ENCODE results near the gene RHOJ.
"Not testable (repeated sequence)": the region's sequence is repeated elsewhere in the genome, so short reads cannot be mapped to it uniquely, and the experiment has no call there.

Gene RHOJ

DNA sequence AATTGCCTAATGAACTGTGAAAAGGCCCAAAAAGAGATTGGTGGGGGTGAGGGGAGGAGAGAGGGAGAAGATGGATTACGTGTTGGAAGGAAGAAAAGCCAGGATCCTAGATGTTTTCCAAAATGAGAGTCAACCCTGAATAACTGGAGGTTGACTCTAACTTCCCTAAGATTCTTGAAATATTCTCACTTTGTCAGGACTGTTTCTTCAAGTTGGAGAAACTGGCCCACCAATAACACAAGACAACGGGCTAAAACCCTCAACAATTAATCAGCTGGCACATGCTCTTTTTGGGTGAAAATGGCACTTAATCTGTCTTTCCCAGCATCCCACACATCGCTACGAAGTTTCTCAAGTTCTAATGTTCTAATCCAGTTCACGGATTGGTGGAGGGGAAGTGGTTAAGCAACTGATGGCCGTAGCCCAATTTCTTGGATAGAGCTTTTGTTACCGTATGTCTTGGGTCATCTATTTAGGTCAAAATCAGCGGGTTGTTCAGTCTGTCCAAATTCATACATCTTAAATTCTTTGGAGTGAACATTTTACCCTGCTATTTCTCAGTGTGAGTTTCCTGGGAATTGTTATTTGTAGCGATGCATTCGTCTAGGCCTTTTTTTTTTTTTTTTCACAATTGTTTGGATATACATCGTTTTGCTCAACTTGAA lies 65.5 kb downstream of the RHOJ start:
- DNase-seq: no peak

DNA sequence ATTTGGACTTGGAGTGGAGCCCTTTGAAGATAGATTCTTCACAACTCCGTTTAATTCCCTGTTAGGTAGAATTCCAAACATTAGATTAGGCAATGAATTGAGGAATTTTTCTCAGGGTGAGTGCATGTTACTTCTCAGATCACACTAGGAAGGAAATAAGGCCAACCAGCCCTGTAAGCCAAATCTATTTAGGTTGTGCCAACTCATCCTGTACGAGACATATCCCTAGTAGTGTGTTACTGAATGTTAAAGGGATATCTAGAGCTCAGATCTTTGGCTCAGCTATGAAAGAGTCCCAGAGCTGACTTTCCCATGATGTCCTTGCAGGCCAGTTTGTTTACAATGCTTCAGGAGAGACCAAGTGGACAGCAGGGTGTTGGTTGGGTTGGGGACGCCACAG lies 68.9 kb downstream of the RHOJ start:
- no peak for DNase-seq

DNA sequence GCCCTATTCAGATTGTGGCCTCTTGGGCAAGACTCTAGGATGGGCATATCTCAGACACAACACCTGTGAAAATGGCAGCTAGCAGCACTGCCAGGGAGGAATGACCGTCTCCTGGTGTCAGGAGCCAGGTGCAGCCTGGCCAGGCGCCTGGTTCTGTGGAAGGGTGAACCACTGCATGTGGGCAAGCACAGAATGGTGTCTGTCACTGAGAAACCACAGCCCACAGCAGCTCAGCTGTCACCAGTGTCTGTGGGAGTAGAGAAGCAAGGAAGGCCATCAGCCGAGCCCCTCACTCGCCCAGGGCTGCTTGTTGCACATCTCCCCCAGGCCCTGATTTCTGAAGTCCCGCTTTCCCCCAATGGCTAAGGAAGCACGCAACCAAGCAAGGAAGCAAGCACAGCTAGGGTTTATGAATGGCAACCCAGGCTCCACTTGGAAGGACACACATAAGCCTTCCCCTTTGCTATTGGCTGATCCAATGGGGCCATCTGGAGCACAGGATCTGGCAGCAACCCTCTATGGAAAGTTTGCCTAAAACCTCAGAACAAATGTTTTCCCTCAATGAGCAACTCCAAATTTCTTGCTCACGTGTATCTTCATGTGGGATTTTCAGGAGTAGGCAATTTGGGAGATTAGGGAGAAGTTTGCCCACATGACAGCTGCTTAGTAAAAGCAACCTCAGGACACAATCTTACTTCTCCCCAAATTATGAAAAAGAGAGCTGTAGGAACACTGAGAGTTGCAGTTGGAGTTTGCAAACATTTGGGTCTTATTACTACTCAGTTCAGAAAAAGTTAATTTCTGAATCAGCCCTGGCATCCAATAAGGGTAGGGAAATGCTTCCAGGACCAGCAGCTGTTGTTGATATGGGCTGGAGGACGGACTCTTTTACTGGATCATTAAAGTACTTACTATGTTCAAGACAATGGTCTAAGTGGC lies 69.7 kb downstream of the RHOJ start:
- no peak for DNase-seq

DNA sequence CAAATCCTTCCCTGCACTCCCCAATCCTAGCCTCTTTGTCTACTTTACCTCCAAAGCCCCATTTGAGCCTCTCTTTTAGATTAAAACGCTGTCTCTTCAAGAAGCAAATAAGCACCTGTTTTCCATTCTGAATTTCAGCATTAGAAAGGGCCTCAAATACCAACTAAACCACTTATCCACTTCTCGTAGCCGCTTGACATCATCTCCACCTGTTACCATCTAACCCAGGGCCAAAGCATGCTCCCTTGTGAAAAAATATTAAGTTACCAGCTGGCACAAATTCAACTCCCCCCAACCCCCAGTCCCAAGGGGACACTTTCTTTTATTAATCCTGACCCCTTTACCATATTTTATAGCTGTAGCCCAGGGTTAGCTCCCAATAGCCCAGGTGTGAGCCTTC lies 71.4 kb downstream of the RHOJ start:
- no peak for DNase-seq

DNA sequence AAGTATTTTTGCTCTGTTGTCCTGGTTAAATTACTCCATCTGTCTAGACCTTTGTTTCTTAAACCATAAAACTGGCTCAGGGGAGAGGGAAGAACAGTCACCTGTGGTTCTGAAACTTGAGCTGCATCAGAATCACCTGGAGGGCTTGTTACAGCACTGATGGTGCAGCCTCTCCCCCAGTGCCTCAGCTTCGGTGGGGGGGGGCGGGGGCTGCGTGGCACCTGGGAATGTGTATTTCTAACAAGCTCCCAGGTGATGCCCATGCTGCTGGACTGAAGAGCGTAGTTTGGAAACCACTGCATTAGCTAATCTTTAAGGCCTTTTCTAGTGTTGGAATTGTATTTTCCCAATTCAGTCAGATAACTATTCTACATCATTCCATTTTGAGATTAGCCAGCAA lies 71.8 kb downstream of the RHOJ start:
- no peak for DNase-seq

DNA sequence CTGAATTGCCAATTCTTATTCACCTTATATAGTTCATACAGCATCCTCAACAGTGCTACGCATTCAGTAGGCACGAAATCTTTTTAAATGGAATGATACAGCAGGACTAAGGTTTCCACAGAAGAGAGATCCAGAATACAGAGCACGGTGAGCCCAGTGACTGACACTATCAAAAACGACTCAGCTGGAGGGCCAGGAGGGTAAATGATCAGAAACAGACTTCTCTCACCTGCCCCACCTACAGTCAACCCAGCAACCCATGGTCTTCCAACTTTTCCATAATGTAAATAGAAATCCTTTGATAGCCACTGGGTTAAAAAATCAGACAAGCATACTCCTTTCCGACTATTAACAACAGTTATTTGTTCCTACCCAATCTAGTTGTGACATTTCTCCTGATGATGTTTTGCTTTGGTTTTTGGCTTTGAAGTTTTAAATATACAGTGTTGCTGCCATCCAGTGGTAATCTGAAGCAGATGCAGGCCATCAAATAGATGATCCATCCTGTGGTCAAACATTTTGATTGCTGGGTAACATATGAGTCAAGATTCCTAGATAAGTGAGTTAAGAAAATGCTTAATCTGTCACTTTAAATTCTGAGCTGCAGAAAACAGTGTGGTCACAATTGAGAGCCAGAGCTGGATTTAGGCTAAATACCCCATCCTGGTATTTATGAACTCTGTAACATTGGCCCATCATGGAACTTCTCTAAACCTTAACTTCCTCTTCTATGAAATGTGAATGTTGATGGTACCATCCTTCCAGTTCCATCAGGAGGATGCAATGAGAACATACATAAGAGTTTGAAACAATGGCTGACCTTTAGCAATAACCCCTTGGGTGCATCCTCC lies 72.5 kb downstream of the RHOJ start:
- DNase-seq: no peak

DNA sequence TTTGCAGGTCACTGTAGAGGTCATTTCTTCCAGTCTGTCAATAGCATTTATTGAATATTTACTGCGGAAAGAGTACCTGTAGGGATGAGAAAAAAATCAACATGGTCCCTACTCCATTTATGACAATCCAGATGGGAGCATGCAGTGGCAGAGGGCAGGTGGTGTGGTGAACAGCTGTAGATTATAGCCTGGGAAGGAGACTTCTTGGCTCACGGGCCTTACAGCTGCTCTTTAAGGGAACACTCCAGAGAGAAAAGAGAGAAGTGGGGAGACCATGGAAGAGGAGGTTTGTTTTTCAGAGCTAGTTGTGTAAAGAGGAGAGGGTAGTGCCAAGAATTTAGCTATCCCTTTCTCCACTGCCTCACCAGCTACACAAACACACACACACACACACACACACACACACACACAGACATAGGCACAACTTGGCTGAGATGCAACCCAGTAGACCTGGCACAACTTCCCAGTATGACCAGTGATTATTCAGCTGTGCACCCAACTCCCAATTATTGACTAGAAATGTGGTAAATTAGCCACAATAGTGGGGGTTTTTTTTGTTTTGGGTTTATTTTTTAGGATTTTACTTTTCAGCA lies 73.4 kb downstream of the RHOJ start:
- DNase-seq: no peak

DNA sequence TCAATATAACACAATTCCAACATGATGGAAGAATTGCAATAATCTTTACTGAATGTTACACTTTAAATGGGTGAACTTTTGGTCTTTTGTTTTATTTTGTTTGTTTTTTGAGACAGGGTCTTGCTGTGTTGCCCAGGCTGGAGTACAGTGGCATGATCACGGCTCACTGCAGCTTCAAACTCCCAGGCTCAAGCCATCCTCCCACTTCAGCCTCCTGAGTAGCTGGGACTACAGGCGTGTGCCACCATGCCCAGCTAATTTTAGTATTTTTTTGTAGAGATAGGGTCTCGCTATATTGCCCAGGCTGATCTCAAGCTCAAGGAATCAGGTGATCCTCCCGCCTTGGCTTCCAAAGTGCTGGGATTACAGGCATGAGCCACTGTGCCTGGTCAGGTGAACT lies 75.7 kb downstream of the RHOJ start:
- DNase-seq: not testable (repeated sequence)

DNA sequence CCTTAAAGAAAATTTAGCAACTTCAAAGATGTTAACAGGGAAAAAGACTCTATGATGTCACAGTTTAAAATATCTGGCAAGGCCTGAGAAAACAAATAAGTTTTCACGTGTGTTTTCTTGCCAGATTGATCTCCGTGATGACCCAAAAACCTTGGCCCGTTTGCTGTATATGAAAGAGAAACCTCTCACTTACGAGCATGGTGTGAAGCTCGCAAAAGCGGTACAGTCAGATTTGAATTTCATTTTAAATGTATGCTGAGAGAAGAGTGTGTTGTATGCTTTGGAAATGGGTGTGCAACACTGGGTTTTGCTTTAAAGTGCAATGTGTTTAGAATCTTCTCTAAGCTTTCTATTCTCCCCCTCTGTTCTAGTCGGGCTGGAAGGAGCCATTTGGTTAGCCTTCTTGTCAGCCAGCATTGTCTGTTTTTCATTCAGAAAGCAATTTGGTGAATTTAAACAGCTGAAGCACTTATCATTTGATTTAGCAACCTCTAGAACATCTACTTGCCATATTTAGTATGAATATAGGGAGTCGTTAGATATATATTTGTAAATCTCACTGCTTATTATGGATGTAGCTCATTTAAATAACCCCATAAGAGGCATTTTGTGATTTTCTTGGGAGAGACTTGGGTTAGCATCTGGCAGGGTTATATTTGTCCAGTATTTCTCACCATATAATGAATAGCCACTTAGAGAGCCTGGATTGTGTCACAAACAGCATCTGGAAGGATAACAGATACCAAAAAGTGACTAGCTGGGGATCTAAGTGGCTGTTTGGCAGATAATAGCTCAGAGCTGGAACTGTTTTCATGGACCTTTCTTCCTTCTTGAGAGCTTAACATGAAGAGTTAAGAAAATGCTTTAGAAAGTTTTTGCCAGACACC lies 79.0 kb downstream of the RHOJ start:
- DNase-seq: no peak

DNA sequence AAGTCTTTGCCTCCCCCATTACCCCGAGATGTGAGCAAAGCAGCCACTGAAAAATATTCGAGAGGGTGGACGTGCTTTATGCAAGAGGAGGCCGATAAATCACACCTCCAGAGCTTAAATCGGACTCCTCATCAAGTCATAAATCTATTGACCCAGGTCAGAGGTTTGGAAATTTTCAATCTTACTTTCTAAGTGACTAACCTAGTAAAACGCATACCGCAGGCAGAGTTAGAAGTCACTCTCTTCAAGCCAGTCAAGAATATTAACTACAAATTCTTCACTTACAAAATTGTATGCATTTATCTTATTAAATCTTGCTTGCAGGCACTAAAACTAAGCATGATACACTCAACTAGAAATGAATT lies 79.6 kb downstream of the RHOJ start:
- no peak for DNase-seq

DNA sequence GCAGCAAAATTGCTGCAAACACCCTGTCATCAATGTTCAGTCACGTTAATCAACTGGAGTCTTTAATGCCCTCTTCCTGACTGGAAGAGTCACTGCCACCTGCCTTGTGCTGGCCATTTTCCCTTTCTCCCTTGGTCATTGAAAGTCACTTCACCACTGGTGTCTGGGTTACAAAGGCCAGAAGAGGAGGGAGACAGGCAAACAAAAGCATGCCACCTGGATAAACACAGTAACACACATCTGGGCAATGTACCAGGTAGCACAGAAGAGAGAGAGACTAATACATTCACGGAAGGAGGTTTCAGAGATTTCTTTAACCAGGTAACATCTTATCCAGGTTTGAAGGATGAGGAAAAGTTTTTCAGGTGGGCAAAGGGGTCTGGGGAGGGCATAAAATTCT lies 81.8 kb downstream of the RHOJ start:
- DNase-seq: no peak

DNA sequence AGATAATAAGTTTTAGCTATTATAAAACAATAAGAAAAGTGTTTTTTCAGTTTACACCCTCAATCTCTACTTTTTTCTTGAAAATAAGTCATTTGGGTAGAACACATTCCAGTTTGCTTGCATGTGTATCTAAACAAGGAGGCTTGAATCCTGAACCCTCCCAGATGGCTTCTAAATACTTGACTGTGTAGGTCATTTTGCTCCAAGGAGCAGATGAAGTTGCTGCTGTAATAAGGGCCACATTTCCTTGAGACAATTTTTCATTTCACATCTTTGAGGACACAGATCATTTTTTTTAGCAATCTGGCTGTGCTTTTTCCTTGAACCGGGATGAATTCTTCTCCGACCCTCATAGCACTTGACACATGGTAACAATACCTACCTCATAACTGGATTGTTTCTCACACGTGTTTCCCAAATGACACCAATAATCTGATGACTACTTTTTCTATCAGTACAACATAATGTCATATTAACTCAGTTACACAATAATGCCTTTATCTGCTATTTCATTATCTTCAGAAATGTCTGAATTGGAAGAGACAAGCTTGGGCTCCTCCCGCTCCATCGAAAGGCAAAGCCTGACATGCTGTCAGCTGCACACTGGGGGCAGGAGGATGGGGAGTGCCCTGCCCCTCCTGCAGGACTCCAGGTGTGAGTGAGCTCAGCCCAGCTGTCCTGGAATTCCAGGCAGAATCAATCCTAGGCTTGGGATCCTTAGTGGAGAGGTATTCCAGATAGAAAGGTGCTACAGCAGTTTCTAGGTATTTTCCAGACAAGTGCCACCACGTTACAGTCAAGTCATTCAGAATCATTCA lies 83.6 kb downstream of the RHOJ start:
- no peak for DNase-seq

DNA sequence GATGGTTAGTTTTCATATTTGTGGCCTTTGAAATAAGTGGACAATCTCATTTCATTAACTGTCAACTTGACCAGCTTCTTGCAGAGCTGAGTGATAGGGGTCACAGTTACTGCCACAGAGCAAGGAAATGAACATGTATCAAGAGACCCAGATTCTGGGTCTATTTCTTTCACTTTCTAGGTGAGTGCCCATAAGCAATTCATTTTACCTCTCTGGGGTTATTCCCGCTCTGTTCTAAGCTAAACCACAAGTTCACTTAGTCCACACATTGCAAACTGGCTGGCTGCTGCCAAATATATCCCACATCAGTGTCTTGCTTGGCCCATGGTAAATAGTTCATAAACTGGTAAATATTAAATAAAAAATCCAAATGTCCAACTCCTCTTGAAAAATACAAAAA lies 84.6 kb downstream of the RHOJ start:
- DNase-seq: no peak

DNA sequence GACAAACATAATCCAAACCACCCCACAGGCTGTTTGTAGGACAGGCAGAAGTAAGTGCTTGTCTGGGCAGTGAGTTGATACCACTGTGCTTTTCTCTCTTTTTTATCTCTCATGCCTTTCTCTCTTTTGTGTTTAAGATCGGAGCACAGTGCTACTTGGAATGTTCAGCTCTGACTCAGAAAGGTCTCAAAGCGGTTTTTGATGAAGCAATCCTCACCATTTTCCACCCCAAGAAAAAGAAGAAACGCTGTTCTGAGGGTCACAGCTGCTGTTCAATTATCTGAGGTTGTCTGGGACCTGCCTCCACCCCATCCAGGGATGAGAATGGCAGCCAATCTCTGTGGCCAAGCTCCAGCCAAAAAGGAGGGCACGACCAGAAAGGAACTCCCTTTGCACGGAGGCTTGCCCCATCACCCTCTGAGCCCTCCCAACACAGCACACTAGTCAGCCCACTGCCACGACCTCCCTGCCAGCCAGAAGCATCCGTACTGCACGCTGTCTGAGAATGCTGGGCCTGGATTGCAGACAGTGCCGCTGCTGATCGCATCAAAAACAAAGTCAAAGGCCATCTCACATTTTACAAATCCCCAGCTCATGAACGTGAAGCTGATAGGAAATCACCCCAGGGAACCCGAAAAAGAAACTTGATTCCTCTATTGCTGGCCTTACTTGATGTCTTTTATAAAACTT lies 86.6 kb downstream of the RHOJ start:
- no peak for DNase-seq

DNA sequence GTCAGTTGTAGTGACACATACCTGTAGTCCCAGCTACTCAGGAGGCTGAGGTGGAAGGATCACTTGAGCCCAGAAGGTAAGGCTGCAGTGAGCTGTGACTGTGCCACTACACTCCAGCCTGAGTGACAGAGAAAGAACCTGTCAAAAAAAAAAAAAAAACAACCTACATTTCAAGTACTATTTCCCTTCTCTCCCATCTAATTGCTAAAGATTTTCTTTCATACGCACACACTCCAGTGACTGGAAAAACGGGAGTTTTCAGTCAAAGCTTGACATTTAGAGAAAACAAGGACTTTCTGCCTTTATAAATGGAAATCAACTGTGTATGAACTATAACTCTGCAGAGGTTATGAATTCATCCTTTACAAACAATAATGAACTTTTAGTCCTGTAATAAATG lies 88.6 kb downstream of the RHOJ start:
- no peak for DNase-seq

DNA sequence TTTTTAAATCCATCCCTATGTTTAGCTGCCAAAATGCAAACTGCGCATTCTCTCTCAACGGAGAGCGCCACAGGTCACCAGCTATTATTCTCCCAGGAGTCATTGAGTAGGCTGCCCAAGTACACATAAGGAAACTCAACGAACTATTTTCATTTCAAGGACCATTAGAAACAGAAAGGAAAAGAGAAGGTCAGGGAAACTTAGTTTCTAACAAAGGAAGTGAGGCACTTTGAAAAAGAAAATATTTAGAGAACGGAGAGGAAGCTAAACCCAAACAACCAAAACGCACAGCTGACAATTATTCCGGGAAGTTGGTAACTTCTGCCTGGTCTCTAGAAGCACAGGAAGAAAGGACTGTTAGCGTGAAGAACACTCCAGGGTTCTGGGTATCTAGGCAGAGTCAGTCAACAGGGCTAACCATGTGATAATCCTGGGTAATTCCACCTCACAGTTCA lies 91.0 kb downstream of the RHOJ start:
- no peak for DNase-seq

DNA sequence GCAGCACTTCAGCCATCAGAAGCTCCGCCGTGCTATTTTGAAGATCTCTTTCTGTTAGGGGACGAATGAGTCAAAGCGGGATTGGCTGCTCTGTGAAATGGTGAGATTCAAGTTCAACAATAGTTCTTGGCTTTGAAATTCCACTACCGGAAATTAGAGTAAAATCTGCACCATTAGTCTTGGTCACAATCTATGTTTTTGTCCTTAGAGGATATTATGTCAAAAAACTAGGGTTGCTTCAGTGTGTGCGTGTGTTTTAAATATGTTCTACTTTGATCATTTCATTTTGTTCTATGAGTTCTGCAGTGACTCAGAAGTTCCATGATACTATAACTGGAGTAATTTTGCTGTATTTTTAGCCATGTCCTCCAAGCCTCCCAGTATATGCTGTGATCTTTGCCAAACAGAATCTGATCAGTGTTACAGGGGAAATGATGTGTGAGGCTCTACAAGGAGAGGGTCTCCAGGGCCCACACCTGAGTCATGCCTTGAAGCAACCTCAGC lies 91.9 kb downstream of the RHOJ start:
- DNase-seq: no peak

DNA sequence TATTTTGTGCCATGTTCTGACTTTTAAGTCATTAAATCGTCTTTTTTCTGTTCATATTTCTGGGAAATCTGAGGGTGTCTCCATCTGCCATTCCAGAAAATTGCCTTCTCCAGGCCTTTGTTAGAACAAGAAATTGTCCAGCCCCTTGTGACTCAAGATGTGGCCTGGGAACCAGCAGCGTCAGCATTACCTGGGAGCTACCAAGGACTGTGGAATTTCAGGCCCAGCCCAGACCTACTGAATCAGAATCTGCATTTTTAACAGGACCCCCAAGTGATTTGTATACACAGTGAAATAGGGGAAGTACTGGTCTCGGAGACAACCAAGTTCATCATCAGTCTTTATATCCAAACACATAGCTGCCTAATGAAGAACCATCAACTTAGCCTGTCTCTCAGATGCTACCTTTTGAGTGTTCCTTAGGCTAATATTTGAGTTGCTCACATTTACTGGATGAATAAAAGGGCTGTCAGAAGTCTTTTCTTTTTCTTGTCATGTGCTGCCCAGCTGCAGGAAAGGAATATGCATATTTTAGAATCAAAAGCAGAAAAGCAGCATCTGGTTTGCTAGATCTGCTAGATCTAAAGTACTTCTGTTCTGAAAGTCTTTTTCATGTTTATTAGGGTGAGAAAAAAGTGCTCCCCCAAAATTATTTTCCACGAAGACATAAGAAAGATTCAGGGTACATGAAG lies 93.3 kb downstream of the RHOJ start:
- no peak for DNase-seq

DNA sequence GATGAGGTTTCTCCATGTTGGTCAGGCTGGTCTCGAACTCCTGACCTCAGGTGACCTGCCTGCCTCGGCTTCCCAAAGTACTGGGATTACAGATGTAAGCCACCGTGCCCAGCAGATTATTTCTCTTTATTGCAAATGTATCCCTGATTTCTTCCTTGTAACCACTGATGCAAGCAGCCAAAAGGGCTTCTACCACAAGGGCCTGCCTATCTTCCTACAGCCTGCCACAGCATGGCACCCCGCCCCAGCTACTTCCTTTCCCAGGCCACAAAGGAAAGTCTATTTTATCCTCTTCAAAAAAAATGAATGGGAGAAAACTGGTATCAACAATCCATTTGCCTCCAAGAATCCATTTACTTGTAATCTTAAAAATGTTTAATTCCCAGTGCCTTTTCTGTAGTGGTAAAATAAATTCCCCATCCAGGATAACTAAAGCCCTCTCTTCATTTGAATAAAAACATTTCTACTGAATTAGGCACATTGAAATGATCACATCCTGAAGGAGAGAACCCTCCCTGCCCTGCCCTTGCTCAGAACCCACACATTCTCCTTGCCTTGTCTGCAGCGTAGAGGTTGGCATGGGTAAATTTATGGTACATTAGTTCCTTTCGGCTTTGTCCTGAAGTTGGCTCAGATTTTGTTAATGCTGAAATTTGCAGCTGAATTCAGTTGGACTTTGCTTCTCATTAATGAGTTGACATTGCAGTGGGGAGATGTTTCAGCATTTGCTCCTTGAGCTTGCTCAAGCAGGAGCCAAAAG lies 95.3 kb downstream of the RHOJ start:
- no peak for DNase-seq
